ENCODE results near the gene DDI2.

The DDI2 gene

DNA sequence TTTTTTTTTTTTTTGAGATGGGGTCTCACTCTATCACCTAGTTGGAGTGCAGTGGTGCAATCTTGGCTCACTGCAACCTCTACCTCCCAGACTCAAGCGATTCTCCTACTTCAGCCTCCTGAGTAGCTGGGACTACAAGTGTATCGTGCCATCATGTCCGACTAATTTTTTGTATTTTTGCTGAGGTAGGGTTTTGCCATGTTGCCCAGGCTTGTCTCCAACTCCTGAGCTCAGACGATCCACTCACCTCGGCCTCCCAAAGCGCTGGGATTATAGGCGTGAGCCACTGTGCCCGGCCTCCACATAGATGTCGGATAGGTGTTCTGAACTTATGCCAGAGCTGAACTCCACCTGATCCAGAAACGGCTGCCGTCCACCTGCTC lies 87.9 kb downstream of the DDI2 start:
- no peak for DNase-seq

DNA sequence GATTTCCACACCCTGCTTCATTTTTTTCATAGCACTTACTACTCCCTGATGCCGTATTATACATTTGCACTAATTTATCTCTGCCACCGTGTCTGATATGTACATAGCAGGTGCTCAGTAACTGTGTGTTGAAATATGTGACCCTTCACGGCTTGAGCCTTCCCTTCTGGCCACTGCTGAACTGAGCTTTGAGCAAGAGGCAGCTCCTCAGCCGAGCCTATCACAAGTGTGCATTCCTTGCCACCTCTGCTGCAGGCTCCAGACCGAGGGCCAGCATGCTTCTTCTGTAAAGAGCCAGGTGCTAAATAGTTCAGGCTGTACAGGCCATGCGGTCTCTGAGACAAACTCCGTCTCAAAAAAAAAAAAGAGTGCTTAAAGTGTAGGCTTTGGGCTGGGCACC lies 89.5 kb downstream of the DDI2 start:
- no peak for DNase-seq

DNA sequence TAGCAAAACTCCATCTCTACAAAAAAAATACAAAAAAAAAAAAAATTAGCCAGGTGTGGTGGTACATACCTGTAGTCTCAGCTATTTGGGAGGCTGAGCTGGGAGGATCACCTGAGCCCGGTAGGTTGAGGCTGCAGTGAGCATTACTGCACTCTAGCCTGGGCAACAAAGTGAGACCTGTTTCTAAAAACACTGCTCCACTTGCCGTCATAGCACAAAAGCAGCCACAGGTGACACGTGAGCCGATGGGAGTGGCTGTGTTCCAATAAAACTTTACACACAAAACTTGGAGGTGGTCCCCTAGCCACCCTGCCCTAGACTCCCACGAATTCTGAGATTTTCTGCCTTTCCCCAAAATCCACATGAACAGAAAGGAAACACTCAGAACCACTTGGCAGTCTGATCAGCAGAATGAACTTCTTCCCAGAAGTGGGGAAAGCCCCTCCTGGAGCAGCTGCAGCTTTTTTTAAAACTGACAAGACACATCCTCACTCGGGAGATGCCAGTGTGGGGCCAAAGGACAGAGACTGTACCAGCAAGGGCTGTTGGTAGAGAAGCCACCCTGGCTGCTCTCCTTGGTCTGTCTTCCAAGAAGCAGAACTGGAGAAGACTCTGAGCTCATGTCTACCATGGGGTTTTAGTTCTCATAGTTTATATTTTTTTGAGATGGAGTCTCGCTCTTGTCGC lies 90.1 kb downstream of the DDI2 start:
- DNase-seq, result no peak

DNA sequence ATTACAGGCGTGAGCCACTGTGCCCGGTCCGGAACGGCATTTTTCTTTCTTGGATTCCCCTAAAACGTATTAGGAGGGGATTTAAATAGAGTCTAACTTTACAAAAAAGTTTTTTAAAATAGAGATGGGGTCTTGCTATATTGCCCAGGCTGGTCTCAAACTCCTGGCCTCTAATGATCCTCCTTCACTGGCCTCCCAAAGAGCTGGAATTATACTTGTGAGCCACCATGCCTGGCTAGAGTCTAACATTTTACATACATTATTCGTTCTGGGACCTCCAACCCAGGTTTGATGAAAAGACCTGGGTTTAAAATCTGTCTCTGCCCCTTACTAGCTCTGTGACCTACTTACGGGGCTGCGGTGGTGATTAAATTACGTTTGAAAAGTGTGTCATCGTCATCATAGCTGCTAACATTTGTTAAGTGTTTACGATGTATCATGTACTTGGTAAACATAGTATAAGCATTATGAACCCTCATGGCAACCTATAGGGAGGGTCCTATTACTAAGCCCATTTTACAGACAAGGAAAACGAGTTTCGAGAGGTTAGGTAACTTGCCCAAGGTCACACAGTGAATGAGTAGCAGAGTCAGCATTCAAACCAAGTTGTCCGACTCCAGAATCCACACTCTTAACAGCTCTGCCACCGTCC lies 91.4 kb downstream of the DDI2 start:
- DNase-seq, result no peak

DNA sequence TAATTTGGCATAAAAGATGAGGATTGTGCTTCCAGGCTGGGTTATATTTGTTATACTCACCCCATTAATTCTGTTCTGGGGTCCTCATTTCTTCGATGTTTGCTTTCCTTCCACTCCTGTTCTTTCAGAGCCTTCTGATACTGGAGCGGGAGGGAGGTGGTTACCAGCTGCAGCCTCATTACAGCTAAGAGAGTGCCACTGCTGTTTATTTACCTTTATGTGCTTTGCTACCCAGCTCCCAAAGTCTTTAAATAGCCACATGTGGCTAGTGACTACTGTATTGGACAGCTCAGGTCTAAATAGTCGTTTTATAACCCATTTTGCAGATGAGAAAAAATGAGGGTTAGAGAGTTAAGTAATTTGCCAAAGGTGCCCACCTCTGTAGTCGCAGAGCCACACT lies 92.0 kb downstream of the DDI2 start:
- no peak for DNase-seq

DNA sequence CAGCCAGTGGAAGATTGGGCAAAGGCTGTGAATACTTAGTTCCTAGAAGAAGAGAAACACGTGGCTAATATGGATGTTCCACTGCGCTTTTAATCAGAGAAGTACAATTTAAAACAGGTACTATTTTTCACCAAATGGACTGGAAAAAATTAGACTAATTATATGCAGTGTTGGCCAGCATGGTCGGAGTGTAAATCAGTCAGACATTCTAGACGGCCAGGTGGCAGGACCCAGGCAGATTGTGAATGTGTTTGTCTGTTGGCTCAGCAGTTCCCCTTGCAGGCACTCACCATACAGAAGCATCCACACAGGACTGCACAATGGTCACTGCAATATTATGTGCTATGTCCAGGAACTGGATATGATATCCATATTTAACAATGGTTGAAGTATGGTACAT lies 94.9 kb downstream of the DDI2 start:
- no peak for DNase-seq

DNA sequence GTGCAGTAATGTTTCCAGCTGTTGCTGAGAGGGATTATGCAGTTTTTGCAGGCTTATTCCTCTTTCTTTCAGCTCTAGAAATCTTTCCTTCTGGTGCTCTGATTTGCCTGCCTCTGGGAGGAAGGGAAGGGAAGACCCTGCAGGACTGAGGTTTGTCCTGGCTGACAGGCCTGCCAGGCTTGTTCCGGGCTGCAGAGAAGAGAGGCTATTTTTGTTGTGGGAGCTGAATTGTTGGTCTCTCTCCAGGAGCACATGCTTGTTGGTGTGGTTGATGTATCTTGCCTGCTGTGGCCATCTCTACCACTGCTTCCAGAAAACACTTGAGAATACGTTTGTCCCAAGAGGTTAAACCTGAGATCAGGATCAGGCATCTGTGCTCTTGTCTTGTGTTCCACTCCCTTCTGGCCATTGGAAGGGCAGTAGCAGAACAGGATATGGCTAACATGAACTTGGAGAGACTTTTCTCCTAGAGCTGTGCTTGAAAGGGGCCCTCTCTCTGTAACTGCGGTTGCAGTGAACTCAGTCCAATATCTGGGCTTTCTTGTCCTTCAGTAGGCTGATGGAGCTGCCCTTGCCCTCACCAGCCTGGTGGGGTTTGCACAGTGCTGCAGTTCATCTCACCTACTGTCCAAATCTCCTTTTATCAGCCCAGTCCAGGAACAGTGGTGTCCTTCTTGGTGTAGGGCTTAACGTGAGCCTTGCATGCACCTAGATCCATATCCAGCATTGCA lies 97.3 kb downstream of the DDI2 start:
- DNase-seq, result no peak

DNA sequence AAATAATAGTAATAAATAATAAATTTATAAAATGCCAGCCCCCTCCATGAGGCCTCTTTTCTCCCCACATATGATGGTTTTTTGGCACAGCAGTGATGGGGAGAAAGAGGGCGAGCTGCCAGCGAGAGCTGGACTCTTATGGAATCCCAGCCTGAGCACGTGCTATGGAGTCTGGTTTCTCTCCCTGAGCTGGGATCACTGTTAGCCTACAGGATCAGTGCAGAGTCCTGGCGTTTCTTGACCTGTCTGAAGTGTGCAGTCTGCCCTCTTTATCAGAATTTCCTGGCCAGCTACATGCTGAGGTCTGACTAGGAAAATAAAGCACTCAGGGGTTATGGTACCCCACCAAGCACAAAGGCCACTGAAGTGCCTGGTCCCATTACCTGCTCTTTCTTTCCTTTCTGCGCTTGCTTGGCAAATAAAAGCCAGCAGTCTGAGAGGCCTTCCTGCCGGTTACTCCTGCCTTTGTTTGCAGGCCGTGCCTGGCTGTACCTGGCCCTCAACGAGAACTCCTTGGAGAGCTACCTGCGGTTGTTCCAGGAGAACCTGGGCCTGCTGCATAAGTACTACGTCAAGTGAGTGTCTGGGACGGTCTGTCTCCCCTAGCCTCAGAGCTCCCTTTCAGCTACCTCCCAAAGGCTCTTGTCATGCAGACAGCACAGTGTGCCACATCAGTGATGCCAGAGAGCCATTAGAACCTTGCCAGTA lies 100.3 kb downstream of the DDI2 start:
- DNase-seq, result no peak

DNA sequence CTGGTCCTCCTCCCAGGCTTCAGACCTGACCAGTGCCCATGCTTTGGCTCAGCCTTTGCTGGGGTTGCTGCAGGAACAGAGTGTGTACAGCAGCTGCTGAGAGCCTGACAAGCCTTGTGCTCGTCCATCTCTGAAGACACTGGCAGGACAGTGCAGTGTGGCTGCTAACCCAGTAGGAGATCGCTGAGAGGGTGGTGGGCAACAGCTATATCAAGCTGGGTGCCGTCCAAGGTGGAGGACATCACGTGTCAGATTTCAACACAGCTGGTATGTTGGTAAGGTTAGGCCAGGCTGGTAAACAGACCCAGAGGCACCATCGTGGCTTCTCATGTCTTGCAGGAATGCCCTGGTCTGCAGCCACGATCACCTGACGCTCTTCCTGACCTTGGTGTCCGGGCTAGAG lies 100.9 kb downstream of the DDI2 start:
- no peak for DNase-seq
